Measurements from ENCODE around the gene ANLN. TPM values are rescaled to one million over a fixed set of nuclear protein-coding genes. Genes with fewer than 3 reads are reported as not detected.
A peak's percentile ranks its signal among the peaks of the same experiment; 100 is the strongest.

Gene ANLN
- total and polyA plus RNA-seq, 4 donors: 12.4 to 35.5 (median 18.7) TPM

GRCh38 chr7:36405409-36405803 is 15.7 kb downstream of the ANLN start:
- H3K27me3 ChIP-seq (ENCODE audit: control insufficient read depth, insufficient read depth, low read length): no peaks in the 10 kb centered on the region
- peaks cover 3% of the 10 kb centered on the region for H3K4me1 ChIP-seq (ENCODE audit: control insufficient read depth, insufficient read depth, low read length)
- no peak for DNase-seq (ENCODE audit: low read depth in 4 of 6, low spot score in 6 of 6)
- H3K27ac ChIP-seq (ENCODE audit: low read depth, low read length): no peak overlapping the region
- H3K4me3 ChIP-seq (ENCODE audit: low read depth, low read length): no peak overlapping the region
- peaks cover 1% of the 10 kb centered on the region for H3K36me3 ChIP-seq (ENCODE audit: control insufficient read depth, insufficient read depth, low read length)
- H3K9me3 ChIP-seq (ENCODE audit: control insufficient read depth, insufficient read depth, low read length): no peaks in the 10 kb centered on the region
- WGBS (ENCODE audit: insufficient coverage): no CpG with 5 or more reads among the region's 1 CpG

- DNase-seq (ENCODE audit: low read depth in 4 of 6, low spot score in 6 of 6): peak in 4 of 6 donors; percentile 17 to 82 (median 38)
- no peaks in the 10 kb centered on the region for H3K36me3 ChIP-seq (ENCODE audit: control insufficient read depth, insufficient read depth, low read length)
- no peaks in the 10 kb centered on the region for H3K27me3 ChIP-seq (ENCODE audit: control insufficient read depth, insufficient read depth, low read length)
- peaks cover 3% of the 10 kb centered on the region for H3K4me1 ChIP-seq (ENCODE audit: control insufficient read depth, insufficient read depth, low read length)
- no peak overlapping the region for H3K27ac ChIP-seq (ENCODE audit: low read depth, low read length)
- no peaks in the 10 kb centered on the region for H3K9me3 ChIP-seq (ENCODE audit: control insufficient read depth, insufficient read depth, low read length)
- H3K4me3 ChIP-seq (ENCODE audit: low read depth, low read length): no peak overlapping the region
- 34% methylated on average over 4 of the region's 5 CpGs for WGBS (ENCODE audit: insufficient coverage)
Observed at GRCh38 chr7:36406156-36406555, 16.5 kb downstream of the ANLN start.

GRCh38 chr7:36407636-36408550 is 18.2 kb downstream of the ANLN start:
- H3K4me3 ChIP-seq (ENCODE audit: low read depth, low read length): no peak overlapping the region
- H3K36me3 ChIP-seq (ENCODE audit: control insufficient read depth, insufficient read depth, low read length): no peaks in the 10 kb centered on the region
- no CpG with 5 or more reads among the region's 8 CpGs for WGBS (ENCODE audit: insufficient coverage)
- no peak for DNase-seq (ENCODE audit: low read depth in 4 of 6, low spot score in 6 of 6)
- peaks cover 3% of the 10 kb centered on the region for H3K4me1 ChIP-seq (ENCODE audit: control insufficient read depth, insufficient read depth, low read length)
- no peaks in the 10 kb centered on the region for H3K27me3 ChIP-seq (ENCODE audit: control insufficient read depth, insufficient read depth, low read length)
- no peak overlapping the region for H3K27ac ChIP-seq (ENCODE audit: low read depth, low read length)
- no peaks in the 10 kb centered on the region for H3K9me3 ChIP-seq (ENCODE audit: control insufficient read depth, insufficient read depth, low read length)

- no peaks in the 10 kb centered on the region for H3K36me3 ChIP-seq (ENCODE audit: control insufficient read depth, insufficient read depth, low read length)
- peaks cover 3% of the 10 kb centered on the region for H3K4me1 ChIP-seq (ENCODE audit: control insufficient read depth, insufficient read depth, low read length)
- no peak overlapping the region for H3K4me3 ChIP-seq (ENCODE audit: low read depth, low read length)
- no CpG with 5 or more reads among the region's 2 CpGs for WGBS (ENCODE audit: insufficient coverage)
- H3K27me3 ChIP-seq (ENCODE audit: control insufficient read depth, insufficient read depth, low read length): no peaks in the 10 kb centered on the region
- no peak for DNase-seq (ENCODE audit: low read depth in 4 of 6, low spot score in 6 of 6)
- H3K9me3 ChIP-seq (ENCODE audit: control insufficient read depth, insufficient read depth, low read length): no peaks in the 10 kb centered on the region
- H3K27ac ChIP-seq (ENCODE audit: low read depth, low read length): no peak overlapping the region
Observed at GRCh38 chr7:36408589-36408988, 18.9 kb downstream of the ANLN start.

DNA sequence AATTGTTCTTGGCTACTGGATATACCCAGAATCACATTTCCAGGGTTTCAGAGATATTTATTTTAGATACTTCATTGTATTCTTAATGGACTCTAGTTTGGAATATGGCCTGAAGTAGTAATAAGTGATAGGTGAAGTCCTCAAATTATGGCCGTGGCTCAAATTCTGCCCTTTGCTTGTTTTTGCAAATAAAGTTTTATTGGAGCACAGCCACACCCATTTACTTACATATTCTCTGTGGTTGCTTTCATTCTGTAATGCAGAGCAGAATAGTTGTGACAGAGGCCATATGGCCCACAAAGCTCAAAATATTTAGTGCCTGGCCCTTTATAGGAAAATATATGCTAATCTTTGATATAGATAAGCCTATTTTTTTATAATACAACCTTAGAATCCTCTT is 19.5 kb downstream of the ANLN start:
- Histone ChIP-seq H3K4me3 (ENCODE audit: low read depth, low read length) (no peak overlapping the region), H3K36me3 (ENCODE audit: control insufficient read depth, insufficient read depth, low read length) (no peaks in the 10 kb centered on the region), H3K27me3 (ENCODE audit: control insufficient read depth, insufficient read depth, low read length) (no peaks in the 10 kb centered on the region), H3K4me1 (ENCODE audit: control insufficient read depth, insufficient read depth, low read length) (peaks cover 3% of the 10 kb centered on the region), H3K27ac (ENCODE audit: low read depth, low read length) (no peak overlapping the region), H3K9me3 (ENCODE audit: control insufficient read depth, insufficient read depth, low read length) (no peaks in the 10 kb centered on the region)
- WGBS (ENCODE audit: insufficient coverage): no CpG with 5 or more reads among the region's 1 CpG
- no peak for DNase-seq (ENCODE audit: low read depth in 4 of 6, low spot score in 6 of 6)

DNA sequence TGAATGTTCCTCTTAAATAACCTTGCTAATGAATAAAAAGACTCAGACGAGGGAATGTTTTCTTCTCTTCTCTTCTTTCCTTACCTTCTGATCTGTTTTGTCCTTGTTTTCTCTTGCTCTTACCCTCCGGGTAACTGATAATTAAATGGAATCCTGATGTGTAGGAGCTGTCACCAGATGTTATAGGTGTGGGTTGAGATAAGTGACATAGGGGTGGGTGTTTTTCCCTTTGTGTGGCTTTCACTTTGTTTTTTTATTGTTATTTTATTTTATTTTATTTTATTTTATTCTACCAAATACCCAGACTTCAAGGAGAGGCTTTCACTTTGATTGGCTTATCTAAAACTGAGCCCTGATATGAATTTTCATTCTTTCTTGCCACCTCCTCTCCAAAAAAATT is 25.5 kb downstream of the ANLN start:
- no peak for DNase-seq (ENCODE audit: low read depth in 4 of 6, low spot score in 6 of 6)
- Histone ChIP-seq H3K27me3 (ENCODE audit: control insufficient read depth, insufficient read depth, low read length) (no peaks in the 10 kb centered on the region), H3K27ac (ENCODE audit: low read depth, low read length) (no peak overlapping the region), H3K4me1 (ENCODE audit: control insufficient read depth, insufficient read depth, low read length) (no peaks in the 10 kb centered on the region), H3K36me3 (ENCODE audit: control insufficient read depth, insufficient read depth, low read length) (no peaks in the 10 kb centered on the region), H3K4me3 (ENCODE audit: low read depth, low read length) (no peak overlapping the region), H3K9me3 (ENCODE audit: control insufficient read depth, insufficient read depth, low read length) (no peaks in the 10 kb centered on the region)
- WGBS (ENCODE audit: insufficient coverage): no CpG with 5 or more reads among the region's 2 CpGs

DNA sequence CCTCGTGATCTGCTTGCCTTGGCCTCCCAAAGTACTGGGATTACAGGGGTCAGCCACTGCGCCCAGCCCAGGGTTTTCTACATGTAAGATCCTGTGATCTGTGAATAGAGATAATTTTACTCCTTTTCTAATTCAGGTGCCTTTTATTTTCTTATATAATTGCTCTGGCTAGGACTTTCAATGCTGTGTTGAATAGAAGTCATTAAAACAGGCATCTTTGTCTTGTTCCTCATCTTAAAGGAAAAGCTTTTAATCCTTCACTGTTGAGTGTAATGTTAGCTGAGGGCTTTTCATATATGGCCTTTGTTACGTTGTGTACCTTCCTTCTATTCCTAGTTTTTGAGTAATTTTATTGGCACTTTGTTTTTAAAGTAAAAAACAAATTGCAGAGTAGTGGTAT is 26.6 kb downstream of the ANLN start:
- Histone ChIP-seq H3K4me1 (ENCODE audit: control insufficient read depth, insufficient read depth, low read length) (no peaks in the 10 kb centered on the region), H3K36me3 (ENCODE audit: control insufficient read depth, insufficient read depth, low read length) (no peaks in the 10 kb centered on the region), H3K27me3 (ENCODE audit: control insufficient read depth, insufficient read depth, low read length) (no peaks in the 10 kb centered on the region), H3K4me3 (ENCODE audit: low read depth, low read length) (no peak overlapping the region), H3K9me3 (ENCODE audit: control insufficient read depth, insufficient read depth, low read length) (no peaks in the 10 kb centered on the region), H3K27ac (ENCODE audit: low read depth, low read length) (no peak overlapping the region)
- no CpG with 5 or more reads among the region's 3 CpGs for WGBS (ENCODE audit: insufficient coverage)
- no peak for DNase-seq (ENCODE audit: low read depth in 4 of 6, low spot score in 6 of 6)

DNA sequence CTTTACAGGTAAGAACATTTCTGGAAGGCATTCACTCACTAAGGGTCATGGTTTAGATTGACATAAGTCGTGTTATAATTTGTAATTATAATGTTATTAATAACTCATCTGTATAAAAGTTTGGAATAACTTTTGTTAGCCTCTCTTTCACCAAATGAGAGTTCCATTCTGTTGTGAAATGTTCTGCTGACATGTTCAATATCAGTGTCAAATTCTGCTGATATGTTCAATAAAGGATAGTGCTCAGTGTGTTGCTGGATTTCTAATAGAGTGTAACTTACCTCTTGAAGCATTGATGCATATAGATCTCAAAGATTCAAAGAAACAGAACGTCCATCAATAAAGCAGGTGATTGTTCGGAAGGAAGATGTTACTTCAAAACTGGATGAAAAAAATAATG is 30.6 kb downstream of the ANLN start:
- no CpG with 5 or more reads among the region's 3 CpGs for WGBS (ENCODE audit: insufficient coverage)
- DNase-seq (ENCODE audit: low read depth in 4 of 6, low spot score in 6 of 6): no peak
- no peaks in the 10 kb centered on the region for H3K27me3 ChIP-seq (ENCODE audit: control insufficient read depth, insufficient read depth, low read length)
- H3K9me3 ChIP-seq (ENCODE audit: control insufficient read depth, insufficient read depth, low read length): no peaks in the 10 kb centered on the region
- no peaks in the 10 kb centered on the region for H3K36me3 ChIP-seq (ENCODE audit: control insufficient read depth, insufficient read depth, low read length)
- no peak overlapping the region for H3K27ac ChIP-seq (ENCODE audit: low read depth, low read length)
- H3K4me1 ChIP-seq (ENCODE audit: control insufficient read depth, insufficient read depth, low read length): no peaks in the 10 kb centered on the region
- H3K4me3 ChIP-seq (ENCODE audit: low read depth, low read length): no peak overlapping the region

- no peak for DNase-seq (ENCODE audit: low read depth in 4 of 6, low spot score in 6 of 6)
- Histone ChIP-seq H3K36me3 (ENCODE audit: control insufficient read depth, insufficient read depth, low read length) (no peaks in the 10 kb centered on the region), H3K4me1 (ENCODE audit: control insufficient read depth, insufficient read depth, low read length) (no peaks in the 10 kb centered on the region), H3K27ac (ENCODE audit: low read depth, low read length) (no peak overlapping the region), H3K9me3 (ENCODE audit: control insufficient read depth, insufficient read depth, low read length) (no peaks in the 10 kb centered on the region), H3K27me3 (ENCODE audit: control insufficient read depth, insufficient read depth, low read length) (no peaks in the 10 kb centered on the region), H3K4me3 (ENCODE audit: low read depth, low read length) (no peak overlapping the region)
- no CpG with 5 or more reads among the region's 3 CpGs for WGBS (ENCODE audit: insufficient coverage)
Observed at GRCh38 chr7:36422072-36422471, 32.4 kb downstream of the ANLN start.

GRCh38 chr7:36423633-36424032 is 34.0 kb downstream of the ANLN start:
- Histone ChIP-seq H3K27me3 (ENCODE audit: control insufficient read depth, insufficient read depth, low read length) (no peaks in the 10 kb centered on the region), H3K4me3 (ENCODE audit: low read depth, low read length) (no peak overlapping the region), H3K9me3 (ENCODE audit: control insufficient read depth, insufficient read depth, low read length) (no peaks in the 10 kb centered on the region), H3K4me1 (ENCODE audit: control insufficient read depth, insufficient read depth, low read length) (no peaks in the 10 kb centered on the region), H3K27ac (ENCODE audit: low read depth, low read length) (no peak overlapping the region), H3K36me3 (ENCODE audit: control insufficient read depth, insufficient read depth, low read length) (peaks cover 3% of the 10 kb centered on the region)
- no peak for DNase-seq (ENCODE audit: low read depth in 4 of 6, low spot score in 6 of 6)
- WGBS (ENCODE audit: insufficient coverage): no CpG with 5 or more reads among the region's 2 CpGs
